Neural cell (in vitro differentiated cells): ENCODE results near the gene P2RX1. TPM values are rescaled to one million over a fixed set of nuclear protein-coding genes. Genes with fewer than 3 reads are reported as not detected.

ENCODE experiments used
- H2AFZ ChIP-seq: fragments of 200-600, 300-800 bp; sonication (generic), shearing (Covaris generic); 2 replicates; pipeline ENCODE4 v1.6.0; 2014; ENCODE audit warnings: low read depth, mild to moderate bottlenecking, antibody characterized with exemption, low read length, moderate library complexity
- H3F3A ChIP-seq: fragments of 200-600 bp; shearing (Covaris generic); 2 replicates; pipeline ENCODE4 v1.6.1; 2016; ENCODE audit warnings: mild to moderate bottlenecking, moderate library complexity, mixed read lengths, antibody characterized with exemption, low read length; ENCODE audit not compliant: insufficient read depth, poor library complexity, severe bottlenecking
- H3K27ac ChIP-seq: fragments of 200-600, 300-800 bp; sonication (generic), shearing (Covaris generic); 2 replicates; pipeline ENCODE4 v1.5.1; 2014; ENCODE audit warnings: mild to moderate bottlenecking, low read length, moderate library complexity
- H3K27me3 ChIP-seq: fragments of 300-800, 200-600 bp; sonication (generic), shearing (Covaris generic); 2 replicates; pipeline ENCODE4 v1.6.0; 2014; ENCODE audit warnings: mild to moderate bottlenecking, low read depth, low read length, moderate library complexity; ENCODE audit not compliant: insufficient read depth
- H3K36me3 ChIP-seq: fragments of 300-800, 200-600 bp; sonication (generic), shearing (Covaris generic); 2 replicates; pipeline ENCODE4 v1.5.1; 2014; ENCODE audit warnings: mild to moderate bottlenecking, antibody characterized with exemption, low read length, moderate library complexity; ENCODE audit not compliant: insufficient read depth
- H3K4me2 ChIP-seq: fragments of 300-800, 200-600 bp; sonication (generic), shearing (Covaris generic); 2 replicates; pipeline ENCODE4 v1.6.0; 2014; ENCODE audit warnings: mild to moderate bottlenecking, low read length
- H3K4me3 ChIP-seq: fragments of 300-800, 200-600 bp; sonication (generic), shearing (Covaris generic); 2 replicates; pipeline ENCODE4 v1.5.1; 2014; ENCODE audit warnings: mild to moderate bottlenecking, low read length, moderate library complexity
- H3K79me2 ChIP-seq: fragments of 200-600 bp; shearing (Covaris generic); replicated peaks from 2 replicates; pipeline ENCODE4 v1.6.0; 2014; ENCODE audit warnings: mild to moderate bottlenecking, low read length, moderate library complexity; ENCODE audit not compliant: insufficient read depth
- H3K9ac ChIP-seq: fragments of 300-800, 200-600 bp; sonication (generic), shearing (Covaris generic); 2 replicates; pipeline ENCODE4 v1.6.1; 2016; ENCODE audit warnings: mild to moderate bottlenecking, low read length, mixed read lengths
- H3K9me2 ChIP-seq: fragments of 200-600 bp; shearing (Covaris generic); 2 replicates; pipeline ENCODE4 v1.6.1; 2016; ENCODE audit warnings: mild to moderate bottlenecking, low read length, mixed read lengths; ENCODE audit not compliant: insufficient read depth
- H3K9me3 ChIP-seq: fragments of 200-600, 300-800 bp; sonication (generic), shearing (Covaris generic); 2 replicates; pipeline ENCODE4 v1.6.1; 2016; ENCODE audit warnings: mild to moderate bottlenecking, mixed run types, low read length, moderate library complexity, mixed read lengths
- H4K20me1 ChIP-seq: fragments of 200-600 bp; shearing (Covaris generic); 2 replicates; pipeline ENCODE4 v1.6.1; 2016; ENCODE audit warnings: mild to moderate bottlenecking, mixed run types; ENCODE audit not compliant: insufficient read depth
- EP300 ChIP-seq: fragments of 450-650 bp; conservative IDR thresholded peaks from 2 replicates; pipeline ENCODE4 v1.6.1; 2014; ENCODE audit warnings: antibody characterized with exemption, mild to moderate bottlenecking, moderate library complexity; ENCODE audit not compliant: poor library complexity, severe bottlenecking
- EZH2 ChIP-seq: fragments of 200-600, 300-800 bp; shearing (Covaris generic), sonication (generic); IDR thresholded peaks from 2 replicates; pipeline ENCODE4 v1.6.1; 2014; ENCODE audit warnings: antibody characterized with exemption, low read length, borderline replicate concordance, mild to moderate bottlenecking; ENCODE audit not compliant: insufficient read depth, poor library complexity, severe bottlenecking
- MXI1 ChIP-seq: fragments of 450-650 bp; conservative IDR thresholded peaks from 2 replicates; pipeline ENCODE4 v1.6.1; 2014; ENCODE audit warnings: antibody characterized with exemption, mild to moderate bottlenecking; ENCODE audit not compliant: poor library complexity, severe bottlenecking
- POLR2AphosphoS5 ChIP-seq: IDR thresholded peaks from 2 replicates; pipeline ENCODE4 v1.6.1; 2012
- RAD21 ChIP-seq: fragments of 450-650 bp; conservative IDR thresholded peaks from 2 replicates; pipeline ENCODE4 v1.6.1; 2014; ENCODE audit warnings: antibody characterized with exemption, mild to moderate bottlenecking, moderate library complexity
- SMC3 ChIP-seq: fragments of 450-650 bp; conservative IDR thresholded peaks from 2 replicates; pipeline ENCODE4 v1.6.1; 2014; ENCODE audit warnings: antibody characterized with exemption, mild to moderate bottlenecking, moderate library complexity; ENCODE audit not compliant: poor library complexity
- TAF1 ChIP-seq: IDR thresholded peaks from 2 replicates; pipeline ENCODE4 v1.6.1; 2012; ENCODE audit warnings: low read depth
- polyA plus RNA-seq: library from polyadenylated mRNA; depleted of rRNA; stranded (reverse); fragments of >200 nt; gene quantifications from 2 replicates; pipeline ENCODE4 v1.2.3, GENCODE V29; 2014
- TF ChIP-seq, protein P1 (sequence below): fragments of 450-650 bp; IDR thresholded peaks from 2 replicates; pipeline ENCODE4 v1.5.1; 2014; ENCODE audit warnings: antibody characterized with exemption, mild to moderate bottlenecking, moderate library complexity; ENCODE audit not compliant: poor library complexity, severe bottlenecking
- TF ChIP-seq, protein P2 (sequence below): IDR thresholded peaks from 2 replicates; pipeline ENCODE4 v1.6.1; 2012; ENCODE audit warnings: borderline replicate concordance

P2RX1 gene
- polyA plus RNA-seq, 1 donor from 2014 or later: not detected

DNA sequence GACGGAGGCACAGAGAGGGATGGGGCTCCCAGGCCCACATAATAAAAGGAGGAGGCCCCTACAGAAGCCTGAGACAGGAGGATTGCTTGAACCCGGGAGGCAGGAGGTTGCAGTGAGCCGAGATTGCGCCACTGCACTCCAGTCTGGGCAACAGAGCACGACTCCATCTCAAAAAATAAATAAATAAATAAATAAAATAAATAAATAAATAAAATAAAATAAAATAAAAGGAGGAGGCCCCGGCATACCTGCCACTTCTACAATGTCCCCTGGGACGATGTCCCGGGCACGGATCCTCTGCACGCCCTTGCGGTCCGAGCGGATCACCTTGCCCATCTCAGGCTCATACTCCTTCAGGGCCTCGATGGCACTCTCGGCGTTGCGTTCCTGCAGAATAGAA is 34.7 kb upstream of the P2RX1 start:
- no peak overlapping the region for H2AFZ ChIP-seq
- H3K27me3 ChIP-seq: no peaks in the 10 kb centered on the region
- H3K9ac ChIP-seq: no peak overlapping the region
- no peaks in the 10 kb centered on the region for H4K20me1 ChIP-seq
- no peaks in the 10 kb centered on the region for H3K9me3 ChIP-seq
- H3K79me2 ChIP-seq: no peaks in the 10 kb centered on the region
- H3K36me3 ChIP-seq: no peaks in the 10 kb centered on the region
- no peaks in the 10 kb centered on the region for H3K9me2 ChIP-seq
- no peaks in the 10 kb centered on the region for H3F3A ChIP-seq
- no peak overlapping the region for H3K4me3 ChIP-seq
- no peak overlapping the region for H3K27ac ChIP-seq
- no peak overlapping the region for H3K4me2 ChIP-seq
- TF ChIP-seq, protein P1, sequence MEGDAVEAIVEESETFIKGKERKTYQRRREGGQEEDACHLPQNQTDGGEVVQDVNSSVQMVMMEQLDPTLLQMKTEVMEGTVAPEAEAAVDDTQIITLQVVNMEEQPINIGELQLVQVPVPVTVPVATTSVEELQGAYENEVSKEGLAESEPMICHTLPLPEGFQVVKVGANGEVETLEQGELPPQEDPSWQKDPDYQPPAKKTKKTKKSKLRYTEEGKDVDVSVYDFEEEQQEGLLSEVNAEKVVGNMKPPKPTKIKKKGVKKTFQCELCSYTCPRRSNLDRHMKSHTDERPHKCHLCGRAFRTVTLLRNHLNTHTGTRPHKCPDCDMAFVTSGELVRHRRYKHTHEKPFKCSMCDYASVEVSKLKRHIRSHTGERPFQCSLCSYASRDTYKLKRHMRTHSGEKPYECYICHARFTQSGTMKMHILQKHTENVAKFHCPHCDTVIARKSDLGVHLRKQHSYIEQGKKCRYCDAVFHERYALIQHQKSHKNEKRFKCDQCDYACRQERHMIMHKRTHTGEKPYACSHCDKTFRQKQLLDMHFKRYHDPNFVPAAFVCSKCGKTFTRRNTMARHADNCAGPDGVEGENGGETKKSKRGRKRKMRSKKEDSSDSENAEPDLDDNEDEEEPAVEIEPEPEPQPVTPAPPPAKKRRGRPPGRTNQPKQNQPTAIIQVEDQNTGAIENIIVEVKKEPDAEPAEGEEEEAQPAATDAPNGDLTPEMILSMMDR: no peak

DNA sequence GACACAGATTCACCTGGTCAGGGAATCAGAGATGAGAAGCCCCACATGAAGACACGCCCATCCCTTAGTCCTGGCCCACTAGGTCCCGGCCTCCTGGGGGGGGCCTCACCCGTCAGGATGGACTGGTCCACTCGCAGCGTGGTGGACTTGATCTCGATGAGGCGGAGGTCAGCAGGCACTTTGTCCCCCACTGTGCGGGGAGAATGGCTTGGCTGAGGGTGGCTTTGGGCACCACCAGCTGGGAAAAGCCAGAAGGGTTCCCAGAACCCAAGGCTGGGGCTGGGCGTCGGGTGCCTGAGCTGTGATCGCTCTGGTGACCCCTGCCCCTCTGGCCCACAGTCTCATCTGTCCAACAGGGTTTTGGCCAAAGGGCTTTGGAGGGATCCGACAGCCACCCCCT is 34.3 kb upstream of the P2RX1 start:
- H3K9me3 ChIP-seq: no peaks in the 10 kb centered on the region

More for the DNA sequence above, 34.3 kb upstream of the P2RX1 start:
- Histone ChIP-seq H3K9me2 (no peaks in the 10 kb centered on the region), H4K20me1 (no peaks in the 10 kb centered on the region), H3K9ac (no peak overlapping the region), H3F3A (no peaks in the 10 kb centered on the region), H3K27me3 (no peaks in the 10 kb centered on the region), H3K27ac (no peak overlapping the region), H3K4me2 (no peak overlapping the region), H2AFZ (no peak overlapping the region), H3K36me3 (no peaks in the 10 kb centered on the region), H3K79me2 (no peaks in the 10 kb centered on the region), H3K4me3 (no peak overlapping the region)
- TF ChIP-seq POLR2AphosphoS5: no peak
- TF ChIP-seq MXI1: no peak
- no peak for TF ChIP-seq EP300
- no peak for TF ChIP-seq RAD21
- TF ChIP-seq, protein P2, sequence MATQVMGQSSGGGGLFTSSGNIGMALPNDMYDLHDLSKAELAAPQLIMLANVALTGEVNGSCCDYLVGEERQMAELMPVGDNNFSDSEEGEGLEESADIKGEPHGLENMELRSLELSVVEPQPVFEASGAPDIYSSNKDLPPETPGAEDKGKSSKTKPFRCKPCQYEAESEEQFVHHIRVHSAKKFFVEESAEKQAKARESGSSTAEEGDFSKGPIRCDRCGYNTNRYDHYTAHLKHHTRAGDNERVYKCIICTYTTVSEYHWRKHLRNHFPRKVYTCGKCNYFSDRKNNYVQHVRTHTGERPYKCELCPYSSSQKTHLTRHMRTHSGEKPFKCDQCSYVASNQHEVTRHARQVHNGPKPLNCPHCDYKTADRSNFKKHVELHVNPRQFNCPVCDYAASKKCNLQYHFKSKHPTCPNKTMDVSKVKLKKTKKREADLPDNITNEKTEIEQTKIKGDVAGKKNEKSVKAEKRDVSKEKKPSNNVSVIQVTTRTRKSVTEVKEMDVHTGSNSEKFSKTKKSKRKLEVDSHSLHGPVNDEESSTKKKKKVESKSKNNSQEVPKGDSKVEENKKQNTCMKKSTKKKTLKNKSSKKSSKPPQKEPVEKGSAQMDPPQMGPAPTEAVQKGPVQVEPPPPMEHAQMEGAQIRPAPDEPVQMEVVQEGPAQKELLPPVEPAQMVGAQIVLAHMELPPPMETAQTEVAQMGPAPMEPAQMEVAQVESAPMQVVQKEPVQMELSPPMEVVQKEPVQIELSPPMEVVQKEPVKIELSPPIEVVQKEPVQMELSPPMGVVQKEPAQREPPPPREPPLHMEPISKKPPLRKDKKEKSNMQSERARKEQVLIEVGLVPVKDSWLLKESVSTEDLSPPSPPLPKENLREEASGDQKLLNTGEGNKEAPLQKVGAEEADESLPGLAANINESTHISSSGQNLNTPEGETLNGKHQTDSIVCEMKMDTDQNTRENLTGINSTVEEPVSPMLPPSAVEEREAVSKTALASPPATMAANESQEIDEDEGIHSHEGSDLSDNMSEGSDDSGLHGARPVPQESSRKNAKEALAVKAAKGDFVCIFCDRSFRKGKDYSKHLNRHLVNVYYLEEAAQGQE: no peak
- no peak for TF ChIP-seq TAF1
- TF ChIP-seq, protein P1: no peak
- TF ChIP-seq SMC3: no peak
- no peak for TF ChIP-seq EZH2
